ENCODE data around the gene TAAR6. TPM values are rescaled to one million over a fixed set of nuclear protein-coding genes. Genes with fewer than 3 reads are reported as not detected.

TAAR6 gene
- total RNA-seq, 1 donor from 2014 or later: not detected

DNA sequence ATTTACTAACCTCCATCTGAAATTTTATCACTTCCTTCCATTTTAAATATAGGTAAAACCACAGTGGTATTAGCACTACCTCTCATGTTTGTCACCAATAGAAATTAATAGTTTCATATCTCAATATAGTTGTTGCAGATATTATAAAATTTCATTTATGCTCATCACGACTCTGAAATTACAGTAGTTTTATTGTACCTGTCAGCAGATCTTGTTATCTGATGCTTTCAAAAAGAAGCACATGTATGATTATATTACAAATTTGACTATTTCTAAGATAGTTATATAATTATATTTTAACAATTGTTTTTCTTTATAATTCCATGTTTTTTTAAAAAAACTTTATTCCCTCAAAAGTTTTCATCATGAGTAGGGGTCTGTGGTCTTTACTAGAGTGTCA, 14.6 kb downstream of the TAAR6 start:
- H3K27me3 Mint-ChIP-seq (ENCODE audit: unreplicated experiment): peaks cover 4% of the 10 kb centered on the region
- DNase-seq: no peak
- H3K27ac Mint-ChIP-seq (ENCODE audit: unreplicated experiment): no peak overlapping the region
- no peaks in the 10 kb centered on the region for H3K36me3 Mint-ChIP-seq (ENCODE audit: unreplicated experiment)
- TF ChIP-seq CTCF (IDR thresholded peaks at IDR 0.05; ENCODE audit: partially characterized antibody, unreplicated experiment): no peak
- no peaks in the 10 kb centered on the region for H3K9me3 Mint-ChIP-seq (ENCODE audit: unreplicated experiment)
- H3K4me1 Mint-ChIP-seq (ENCODE audit: low read depth, unreplicated experiment): no peaks in the 10 kb centered on the region
- no peak overlapping the region for H3K4me3 Mint-ChIP-seq (ENCODE audit: unreplicated experiment)

DNA sequence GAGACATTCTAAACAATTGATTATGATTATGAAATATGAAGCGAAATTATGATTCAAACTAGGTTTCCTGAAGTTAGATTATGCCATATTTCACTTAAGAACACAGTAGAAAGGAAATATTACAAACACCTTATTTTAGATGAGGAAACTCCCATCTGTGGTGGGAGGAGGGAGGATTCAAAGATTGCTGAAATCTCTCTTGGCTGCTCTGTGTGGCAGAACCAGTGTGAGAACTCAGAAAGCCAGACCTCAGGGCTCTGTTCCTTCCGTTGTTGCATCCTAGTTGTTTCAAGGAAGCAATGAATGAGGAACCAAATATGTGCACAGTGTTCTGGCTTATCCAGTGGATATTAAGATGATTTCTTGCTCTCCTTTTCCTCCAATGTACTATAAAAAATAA, 17.3 kb downstream of the TAAR6 start:
- H3K4me1 Mint-ChIP-seq (ENCODE audit: low read depth, unreplicated experiment): no peaks in the 10 kb centered on the region
- H3K4me3 Mint-ChIP-seq (ENCODE audit: unreplicated experiment): no peak overlapping the region
- peaks cover 4% of the 10 kb centered on the region for H3K27me3 Mint-ChIP-seq (ENCODE audit: unreplicated experiment)
- no peak for DNase-seq
- H3K9me3 Mint-ChIP-seq (ENCODE audit: unreplicated experiment): no peaks in the 10 kb centered on the region
- H3K27ac Mint-ChIP-seq (ENCODE audit: unreplicated experiment): no peak overlapping the region
- TF ChIP-seq CTCF (IDR thresholded peaks at IDR 0.05; ENCODE audit: partially characterized antibody, unreplicated experiment): no peak
- no peaks in the 10 kb centered on the region for H3K36me3 Mint-ChIP-seq (ENCODE audit: unreplicated experiment)

GRCh38 chr6:132589454-132589853, 19.3 kb downstream of the TAAR6 start, which contains the start of gene TAAR5:
Gene TAAR5 (minus strand): TSS chr6:132589741. CDS start chr6:132589686, 55 bp downstream.
- Mint-ChIP-seq H3K4me3 (ENCODE audit: unreplicated experiment) (no peak within 1 kb of the TSS), H3K27me3 (ENCODE audit: unreplicated experiment) (peaks cover 4% of the 10 kb centered on the region), H3K27ac (ENCODE audit: unreplicated experiment) (no peak within 1 kb of the TSS), H3K4me1 (ENCODE audit: low read depth, unreplicated experiment) (no peaks in the 10 kb centered on the region), H3K36me3 (ENCODE audit: unreplicated experiment) (no peaks in the 10 kb centered on the region), H3K9me3 (ENCODE audit: unreplicated experiment) (no peaks in the 10 kb centered on the region)
- DNase-seq: no peak
- no peak for TF ChIP-seq CTCF (IDR thresholded peaks at IDR 0.05; ENCODE audit: partially characterized antibody, unreplicated experiment)

DNA sequence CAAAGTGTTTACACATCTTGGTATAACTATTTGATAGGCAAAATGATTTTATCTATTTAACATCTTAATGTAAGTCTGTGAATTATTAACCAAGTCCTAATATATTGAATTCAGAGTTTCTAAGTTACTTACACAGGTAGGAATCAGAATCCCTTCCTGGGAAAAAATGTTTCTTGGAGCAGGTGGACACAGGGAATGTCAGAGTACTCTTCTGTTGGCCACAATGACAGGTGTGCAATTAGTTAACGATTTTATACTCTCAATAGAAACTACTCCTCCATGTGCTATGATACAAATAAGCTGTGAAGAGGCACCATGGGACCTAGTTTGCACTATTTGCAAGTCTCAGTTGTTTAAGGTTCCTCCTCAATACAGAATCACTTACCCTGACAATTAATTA, 20.2 kb downstream of the TAAR6 start:
- H3K4me1 Mint-ChIP-seq (ENCODE audit: low read depth, unreplicated experiment): no peaks in the 10 kb centered on the region
- peaks cover 4% of the 10 kb centered on the region for H3K27me3 Mint-ChIP-seq (ENCODE audit: unreplicated experiment)
- no peak for TF ChIP-seq CTCF (IDR thresholded peaks at IDR 0.05; ENCODE audit: partially characterized antibody, unreplicated experiment)
- H3K27ac Mint-ChIP-seq (ENCODE audit: unreplicated experiment): no peak overlapping the region
- H3K4me3 Mint-ChIP-seq (ENCODE audit: unreplicated experiment): no peak overlapping the region
- no peaks in the 10 kb centered on the region for H3K36me3 Mint-ChIP-seq (ENCODE audit: unreplicated experiment)
- no peaks in the 10 kb centered on the region for H3K9me3 Mint-ChIP-seq (ENCODE audit: unreplicated experiment)
- no peak for DNase-seq

DNA sequence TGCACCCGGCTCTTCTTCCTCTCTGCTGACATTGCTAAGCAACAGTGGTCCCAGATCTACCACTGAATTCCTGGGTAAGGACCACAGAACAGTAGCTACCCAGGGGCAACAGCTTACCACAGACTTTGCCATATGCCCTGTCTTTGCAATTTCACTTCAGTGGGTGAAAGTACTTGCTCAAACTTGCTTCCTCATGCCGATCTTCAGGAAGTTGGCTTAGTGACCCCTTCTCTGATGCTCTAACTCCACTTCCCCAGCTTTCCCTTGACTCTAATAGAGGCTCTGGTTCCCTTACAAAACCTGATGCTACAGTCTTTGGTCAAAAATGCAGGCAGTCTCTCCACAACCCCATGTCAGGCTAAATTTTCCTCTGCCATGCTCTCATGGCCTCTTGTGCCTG, 22.7 kb downstream of the TAAR6 start:
- Mint-ChIP-seq H3K4me1 (ENCODE audit: low read depth, unreplicated experiment) (no peaks in the 10 kb centered on the region), H3K9me3 (ENCODE audit: unreplicated experiment) (no peaks in the 10 kb centered on the region), H3K27ac (ENCODE audit: unreplicated experiment) (no peak overlapping the region), H3K4me3 (ENCODE audit: unreplicated experiment) (no peak overlapping the region), H3K36me3 (ENCODE audit: unreplicated experiment) (no peaks in the 10 kb centered on the region), H3K27me3 (ENCODE audit: unreplicated experiment) (peaks cover 4% of the 10 kb centered on the region)
- TF ChIP-seq CTCF (IDR thresholded peaks at IDR 0.05; ENCODE audit: partially characterized antibody, unreplicated experiment): no peak
- no peak for DNase-seq
